Measurements from ENCODE around the gene RAMP3. TPM values are rescaled to one million over a fixed set of nuclear protein-coding genes. Genes with fewer than 3 reads are reported as not detected.

The RAMP3 gene
- total RNA-seq, 1 donor from 2014 or later: 586 TPM

GRCh38 chr7:45224832-45225231 is 67.2 kb downstream of the RAMP3 start:
- H3K27ac ChIP-seq: no peak overlapping the region
- DNase-seq (ENCODE audit: low spot score in 2 of 2): no peak
- intact Hi-C loops (cut with DNase I): no loop called here

GRCh38 chr7:45225311-45225947 is 67.8 kb downstream of the RAMP3 start:
- Histone ChIP-seq H3K4me1 (no peaks in the 10 kb centered on the region), H3K27ac (no peak overlapping the region), H3K36me3 (no peaks in the 10 kb centered on the region), H3K27me3 (no peaks in the 10 kb centered on the region), H3K4me3 (no peak overlapping the region), H3K9me3 (no peaks in the 10 kb centered on the region)
- no peak for DNase-seq (ENCODE audit: low spot score in 2 of 2)
- intact Hi-C loops (cut with DNase I): no loop called here
- no peak for TF ChIP-seq CTCF (IDR thresholded peaks at IDR 0.05)

More at GRCh38 chr7:45224832-45225231, 67.2 kb downstream of the RAMP3 start:
- H3K4me1 ChIP-seq: no peaks in the 10 kb centered on the region
- no peak overlapping the region for H3K4me3 ChIP-seq
- H3K36me3 ChIP-seq: no peaks in the 10 kb centered on the region
- no peaks in the 10 kb centered on the region for H3K9me3 ChIP-seq
- H3K27me3 ChIP-seq: no peaks in the 10 kb centered on the region
- TF ChIP-seq CTCF (IDR thresholded peaks at IDR 0.05): no peak

GRCh38 chr7:45225948-45226335 is 68.4 kb downstream of the RAMP3 start:
- no peaks in the 10 kb centered on the region for H3K27me3 ChIP-seq
- H3K4me3 ChIP-seq: no peak overlapping the region
- intact Hi-C loops (cut with DNase I): no loop called here
- no peaks in the 10 kb centered on the region for H3K36me3 ChIP-seq
- no peak for TF ChIP-seq CTCF (IDR thresholded peaks at IDR 0.05)
- H3K4me1 ChIP-seq: no peaks in the 10 kb centered on the region
- no peak overlapping the region for H3K27ac ChIP-seq
- DNase-seq (ENCODE audit: low spot score in 2 of 2): no peak
- H3K9me3 ChIP-seq: no peaks in the 10 kb centered on the region

- no peaks in the 10 kb centered on the region for H3K36me3 ChIP-seq
- H3K4me3 ChIP-seq: no peak overlapping the region
- H3K27ac ChIP-seq: no peak overlapping the region
- intact Hi-C loops (cut with DNase I): no loop called here
- no peaks in the 10 kb centered on the region for H3K4me1 ChIP-seq
- TF ChIP-seq CTCF (IDR thresholded peaks at IDR 0.05): no peak
- H3K9me3 ChIP-seq: no peaks in the 10 kb centered on the region
- no peak for DNase-seq (ENCODE audit: low spot score in 2 of 2)
- no peaks in the 10 kb centered on the region for H3K27me3 ChIP-seq
Observed at GRCh38 chr7:45229156-45229920, 71.7 kb downstream of the RAMP3 start.

- H3K4me1 ChIP-seq: no peaks in the 10 kb centered on the region
- no peak for DNase-seq (ENCODE audit: low spot score in 2 of 2)
- TF ChIP-seq CTCF (IDR thresholded peaks at IDR 0.05): no peak
- H3K27ac ChIP-seq: no peak overlapping the region
- H3K4me3 ChIP-seq: no peak overlapping the region
- intact Hi-C loops (cut with DNase I): no loop called here
- H3K9me3 ChIP-seq: no peaks in the 10 kb centered on the region
- no peaks in the 10 kb centered on the region for H3K27me3 ChIP-seq
- no peaks in the 10 kb centered on the region for H3K36me3 ChIP-seq
Observed at GRCh38 chr7:45230083-45230482, 72.5 kb downstream of the RAMP3 start.

Data from ascending aorta (tissue), 2 donors.